ENCODE data around the gene GLUL.

Gene GLUL

DNA sequence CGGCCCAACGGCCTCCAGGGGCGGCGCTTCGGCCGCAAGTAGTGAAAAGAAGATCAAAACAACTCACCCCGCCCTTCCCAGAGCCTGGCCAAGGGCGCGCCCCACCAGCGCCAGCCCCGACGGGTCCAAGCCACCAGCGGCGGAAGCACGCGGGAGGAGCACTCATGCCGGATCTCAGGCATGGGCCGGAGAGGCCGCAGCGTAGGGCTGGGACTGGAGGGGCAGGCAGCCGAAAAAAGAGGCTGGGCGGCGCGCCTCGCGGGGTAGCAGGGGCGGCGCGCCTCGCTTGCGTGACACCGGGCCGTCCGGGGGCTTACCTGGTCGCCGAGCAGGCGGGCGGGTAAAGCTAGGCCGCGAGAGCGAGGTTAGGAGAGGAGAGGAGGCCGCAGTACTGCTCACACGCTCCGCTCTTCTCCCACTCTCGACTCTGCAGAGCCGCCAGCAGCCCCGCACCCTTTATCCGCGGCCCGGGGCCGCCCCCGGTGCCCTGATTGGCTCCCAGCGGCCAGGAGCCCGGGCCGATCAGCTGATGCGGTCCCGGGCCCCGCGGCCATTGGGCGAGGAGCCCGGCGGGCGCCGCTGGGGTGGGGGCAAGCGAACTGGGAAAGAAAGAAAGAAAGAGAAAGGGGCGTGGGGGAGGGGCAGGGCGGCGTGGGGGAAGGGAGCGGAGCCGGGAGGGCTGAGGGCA is at the start of gene GLUL:
TSS of gene GLUL (minus strand) at position 429 of the 688 bp plus-strand sequence. CDS start 3,053 bp downstream, outside the sequence.
- peak; percentile 98 for DNase-seq (ENCODE audit: low spot score)

DNA sequence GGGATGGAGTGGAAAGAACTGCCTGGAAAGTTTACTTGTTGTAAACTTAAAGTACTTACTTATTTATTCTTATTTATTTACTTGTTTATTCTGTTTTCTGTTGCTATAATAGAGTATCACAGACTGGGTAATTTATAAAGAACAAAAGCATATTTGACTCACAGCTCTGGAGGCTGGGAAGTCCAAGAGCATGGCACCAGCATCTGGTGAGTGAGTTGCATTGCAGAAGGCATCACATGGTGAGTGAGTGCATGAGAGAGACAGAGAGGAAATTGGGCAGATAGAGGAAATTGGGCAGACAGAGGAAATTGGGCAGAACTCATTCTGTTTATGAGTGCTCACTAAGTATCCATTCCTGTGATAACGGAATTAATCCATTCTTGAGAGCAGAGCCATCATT is 46.7 kb upstream of the GLUL start:
- no peak for DNase-seq (ENCODE audit: low spot score)

DNA sequence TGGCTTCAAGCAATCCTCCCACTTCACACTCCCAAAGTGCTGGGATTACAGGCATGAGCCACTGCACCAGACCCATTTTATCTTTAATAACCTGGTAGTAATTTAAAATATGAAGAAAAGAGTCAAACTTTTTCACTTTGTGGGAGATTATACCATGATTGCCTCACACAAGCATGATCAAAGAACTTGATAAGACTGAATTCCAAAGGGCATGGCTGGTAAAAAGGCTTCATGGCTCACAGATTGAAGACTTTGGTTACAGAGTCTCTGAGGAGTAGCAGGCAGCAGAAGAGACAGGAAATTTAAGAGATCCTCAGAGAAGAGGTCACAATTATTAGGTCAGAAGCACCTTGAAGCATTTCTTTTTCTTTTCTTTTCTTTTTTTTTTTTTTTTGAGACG is 42.0 kb upstream of the GLUL start:
- no peak for DNase-seq (ENCODE audit: low spot score)

DNA sequence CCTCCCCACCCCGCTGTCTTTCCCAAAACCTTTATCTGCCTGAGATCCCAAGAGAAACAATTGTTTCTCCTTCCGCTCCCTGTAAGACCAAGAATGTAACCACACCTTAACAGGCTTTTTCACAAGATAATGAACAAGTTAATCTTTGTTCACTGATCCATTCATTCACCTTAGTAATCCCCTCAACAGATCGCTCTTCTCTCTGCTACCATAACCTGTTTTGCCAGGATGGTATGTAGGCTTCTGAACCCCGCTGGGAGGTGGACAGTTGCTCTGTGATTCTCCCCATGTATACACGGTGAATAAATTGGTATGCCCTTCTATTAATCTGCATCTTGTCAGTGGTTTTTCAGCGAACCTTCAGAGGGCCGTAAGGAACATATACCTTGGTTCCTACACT is 39.7 kb upstream of the GLUL start:
- DNase-seq (ENCODE audit: low spot score) = no peak

DNA sequence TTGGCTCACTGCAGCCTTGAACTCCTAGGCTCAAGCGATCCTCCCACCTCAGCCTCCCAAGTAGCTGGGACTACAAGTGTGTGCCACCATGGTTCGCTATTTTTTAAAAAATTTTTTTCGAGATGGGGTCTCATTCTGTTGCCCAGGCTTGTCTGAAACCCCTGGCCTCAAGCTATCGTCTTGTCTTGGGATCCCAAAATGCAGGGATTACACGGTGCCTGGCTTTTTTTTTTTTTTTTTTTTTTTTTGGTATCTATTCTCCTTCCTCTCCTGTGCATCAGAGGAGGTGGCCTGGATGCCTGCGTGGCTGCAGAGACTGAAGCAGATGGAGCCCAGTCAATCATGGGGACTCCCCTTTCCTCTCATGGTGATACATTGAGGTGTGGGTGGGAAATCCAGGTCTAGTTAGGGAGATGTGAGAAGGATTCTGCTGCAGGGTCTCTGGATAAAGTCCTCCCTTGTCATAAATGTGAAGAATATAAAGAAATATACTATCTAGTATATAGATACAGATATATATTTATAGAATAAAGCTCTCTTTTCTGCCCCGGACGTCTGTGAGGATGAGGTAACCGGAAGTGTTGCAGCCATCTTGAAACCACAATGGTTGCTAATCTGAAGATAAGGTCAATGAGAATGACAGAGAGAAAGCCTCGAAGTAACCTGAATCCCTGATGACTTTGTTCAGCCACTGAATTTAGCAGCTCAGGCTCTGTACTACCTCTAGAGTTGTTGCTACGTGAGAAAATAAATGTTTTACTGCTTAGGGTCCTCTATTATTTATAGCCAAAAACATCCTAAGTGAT is 38.9 kb upstream of the GLUL start:
- no peak for DNase-seq (ENCODE audit: low spot score)

DNA sequence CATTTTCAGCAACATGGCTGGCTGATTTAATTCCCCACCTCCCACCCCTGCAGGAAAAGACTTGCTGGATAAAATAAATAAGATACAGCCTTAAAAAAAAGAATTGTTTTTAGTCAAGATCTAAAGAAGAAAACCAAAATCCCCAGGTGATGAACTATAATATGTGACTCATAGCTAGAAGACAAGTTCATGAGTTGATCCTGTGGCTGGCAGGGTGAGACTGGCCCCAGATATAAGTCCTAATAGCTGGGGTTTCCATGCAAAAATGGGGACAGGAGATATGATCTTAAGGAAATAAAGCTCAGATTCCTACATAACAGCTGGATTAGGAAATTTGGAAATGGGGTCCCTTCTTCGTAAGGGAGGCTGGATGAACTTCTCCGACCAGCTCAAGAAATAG is 36.5 kb upstream of the GLUL start:
- DNase-seq (ENCODE audit: low spot score) = no peak

DNA sequence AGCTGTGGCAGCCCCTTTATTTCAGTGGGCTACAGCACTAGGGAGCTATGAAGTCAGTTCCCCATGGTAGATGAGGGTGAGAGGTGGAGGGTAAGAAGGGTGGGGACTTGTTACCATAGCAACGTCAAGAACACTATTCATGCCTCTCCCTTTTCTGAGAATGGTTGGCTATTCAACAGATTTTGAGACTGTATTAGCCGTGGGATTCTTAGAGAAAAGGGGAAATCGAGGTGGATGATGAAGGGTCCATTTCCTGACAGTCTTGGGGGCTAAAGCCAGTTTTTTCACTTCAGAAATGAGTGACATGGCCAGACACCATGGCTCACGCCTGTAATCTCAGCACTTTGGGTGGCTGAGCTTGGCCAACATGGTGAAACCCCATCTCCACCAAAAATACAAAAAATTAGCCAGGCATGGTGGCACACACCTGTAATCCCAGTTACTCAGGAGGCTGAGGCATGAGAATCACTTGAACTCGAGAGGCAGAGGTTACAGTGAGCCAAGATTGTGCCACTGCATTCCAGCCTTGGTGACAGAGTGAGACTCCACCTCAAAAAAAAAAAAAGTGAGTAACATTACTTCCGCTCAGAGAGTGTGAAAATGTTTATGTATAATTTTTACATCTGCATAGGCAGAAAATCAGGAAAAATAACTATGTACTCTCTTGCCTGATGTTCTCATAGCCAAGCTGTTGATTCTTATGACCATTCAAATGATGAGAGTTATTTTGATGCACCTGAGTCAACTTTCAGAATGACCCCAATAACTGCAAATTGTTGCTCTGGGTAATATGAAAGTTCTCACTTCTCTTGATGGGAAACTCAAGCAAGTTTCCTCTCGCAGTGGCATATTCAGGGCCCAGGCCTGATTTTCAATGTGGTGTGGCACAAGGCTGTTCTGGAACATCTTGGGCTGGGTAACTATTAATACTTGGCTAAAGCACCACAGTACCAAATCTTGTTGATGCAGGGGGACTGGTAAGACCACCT is 35.1 kb upstream of the GLUL start:
- no peak for DNase-seq (ENCODE audit: low spot score)

DNA sequence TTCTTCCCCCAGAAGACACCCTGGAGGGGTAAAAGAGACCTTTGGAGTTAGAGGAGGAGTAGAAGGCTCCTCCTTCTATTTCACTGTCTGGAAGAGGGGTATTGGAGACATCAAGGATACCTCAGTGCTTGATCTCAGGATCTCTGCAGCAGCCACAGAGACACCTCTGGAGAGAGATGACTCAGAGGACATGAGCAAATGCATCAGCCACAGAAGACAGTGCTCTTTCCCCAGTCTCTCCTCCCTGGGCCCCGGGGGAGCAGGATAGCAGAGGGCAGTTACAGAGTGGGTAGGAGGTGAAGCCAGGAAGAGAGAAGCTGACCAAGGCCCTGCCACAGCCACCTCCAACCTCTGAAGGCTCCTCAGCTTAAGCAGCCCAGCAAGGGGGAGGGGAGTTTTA is 24.2 kb upstream of the GLUL start:
- DNase-seq (ENCODE audit: low spot score) = no peak

DNA sequence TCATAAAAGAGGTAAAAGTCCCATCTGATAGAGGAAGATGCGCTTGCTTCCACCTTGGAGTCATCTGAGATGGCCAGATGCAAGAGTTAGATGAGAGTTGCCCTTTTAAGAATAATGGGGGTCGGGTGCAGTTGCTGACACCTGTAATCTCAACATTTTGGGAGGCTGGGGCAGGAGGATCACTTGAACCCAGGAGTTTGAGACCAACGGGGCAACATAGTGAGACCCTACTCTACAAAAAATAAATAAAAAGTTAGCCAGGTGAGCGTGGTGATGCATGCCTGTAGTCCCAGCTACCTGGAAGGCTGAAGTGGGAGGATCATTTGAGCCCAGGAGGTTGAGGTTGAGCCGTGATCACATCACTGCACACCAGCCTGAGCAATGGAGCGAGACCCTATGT is 22.4 kb upstream of the GLUL start:
- no peak for DNase-seq (ENCODE audit: low spot score)

DNA sequence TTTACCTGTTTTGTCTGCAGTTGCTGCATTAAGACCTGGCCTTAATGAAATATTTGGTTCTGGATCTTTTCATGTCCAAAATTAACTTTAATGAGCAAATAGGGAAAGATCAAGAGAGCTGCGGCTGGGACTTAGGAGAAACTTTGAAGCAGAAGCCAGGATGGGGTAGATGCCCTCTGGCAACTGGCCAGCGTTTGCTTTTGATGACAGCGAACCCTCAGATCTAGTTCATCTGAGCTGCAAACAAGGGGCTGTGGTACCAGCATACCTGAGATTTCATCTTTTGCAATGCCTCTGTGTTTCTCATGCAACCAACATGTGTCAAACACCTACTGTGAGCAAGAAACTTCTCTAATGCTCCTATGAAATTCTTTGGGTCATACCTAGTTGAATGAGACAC is 21.9 kb upstream of the GLUL start:
- DNase-seq (ENCODE audit: low spot score) = no peak

DNA sequence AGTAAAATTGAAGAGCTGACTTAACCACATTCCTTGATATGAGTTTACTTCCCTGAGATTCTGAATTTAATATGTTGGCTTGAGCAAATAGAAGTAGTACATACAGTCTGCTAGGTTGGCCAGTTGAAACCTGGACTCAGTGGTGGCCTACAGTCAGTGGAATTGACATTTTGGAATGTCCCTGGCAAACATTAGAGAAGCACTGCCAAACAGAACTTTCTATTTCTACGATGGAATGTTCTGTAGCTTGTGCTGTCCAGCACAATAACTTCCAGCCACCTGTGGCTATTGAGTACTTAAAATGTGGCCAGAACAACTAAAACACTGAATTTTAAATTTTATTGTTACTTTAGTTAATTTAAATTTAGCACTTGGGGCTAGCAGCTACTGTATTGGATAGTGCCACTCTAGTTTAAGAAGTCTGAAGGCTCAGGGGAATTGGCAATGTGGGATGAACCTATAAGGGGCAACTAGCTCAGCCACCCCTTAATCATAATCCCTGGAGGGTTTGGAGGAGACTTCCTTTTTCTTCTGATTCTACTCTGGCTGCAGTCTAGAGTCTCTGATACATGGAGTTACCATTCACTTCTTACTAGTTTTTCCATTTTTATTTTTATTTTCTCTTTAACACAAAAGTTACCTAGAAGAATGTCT is 19.2 kb upstream of the GLUL start:
- no peak for DNase-seq (ENCODE audit: low spot score)

DNA sequence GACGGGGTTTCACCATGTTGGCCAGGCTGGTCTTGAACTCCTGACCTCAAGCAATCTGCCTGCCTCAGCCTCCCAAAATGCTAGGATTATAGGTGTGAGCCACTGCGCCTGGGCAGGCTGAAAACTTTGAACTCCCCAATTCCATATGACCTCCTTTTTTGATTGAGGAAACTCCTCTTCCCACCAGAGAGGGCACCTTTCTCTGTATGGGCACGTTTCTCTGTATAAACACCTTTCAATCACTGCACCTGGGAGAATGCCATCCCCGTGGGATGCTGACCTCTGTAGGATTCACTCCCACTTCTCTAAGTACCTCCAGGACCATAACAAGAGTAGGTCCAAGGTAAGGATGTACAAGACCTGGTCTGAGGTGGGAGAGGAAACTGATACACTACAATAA is 18.5 kb upstream of the GLUL start:
- no peak for DNase-seq (ENCODE audit: low spot score)

DNA sequence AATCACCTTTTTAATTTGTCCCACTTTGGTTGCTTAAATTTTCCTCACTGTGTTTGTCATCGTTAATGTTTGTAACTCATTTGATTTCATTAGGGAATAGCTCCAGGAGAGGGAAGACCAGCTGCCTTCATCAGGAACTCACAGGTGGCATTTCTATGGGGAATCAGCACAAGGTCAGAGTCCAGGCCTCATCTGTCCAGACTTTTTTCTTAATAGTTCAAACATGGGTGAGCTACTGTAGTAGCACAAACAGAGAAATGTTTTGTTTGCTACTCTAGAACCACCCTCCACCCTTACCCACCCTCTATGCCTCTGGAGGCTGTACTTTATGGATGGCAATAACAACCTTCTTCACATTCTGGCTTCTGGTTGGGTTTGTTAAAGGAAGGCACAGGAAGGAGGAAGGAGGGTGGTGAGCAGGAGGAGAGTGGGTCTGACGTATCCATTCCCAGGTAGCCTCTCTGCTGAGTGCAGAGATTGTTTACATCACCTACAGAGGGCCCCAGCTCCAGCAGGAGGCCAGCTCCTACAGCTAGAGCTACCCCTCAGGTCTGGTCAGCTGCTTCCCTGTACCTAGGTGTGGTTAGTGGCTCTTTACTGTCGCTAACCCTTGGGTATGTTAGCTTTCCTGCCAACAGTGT is 17.0 kb upstream of the GLUL start:
- DNase-seq (ENCODE audit: low spot score) = no peak

DNA sequence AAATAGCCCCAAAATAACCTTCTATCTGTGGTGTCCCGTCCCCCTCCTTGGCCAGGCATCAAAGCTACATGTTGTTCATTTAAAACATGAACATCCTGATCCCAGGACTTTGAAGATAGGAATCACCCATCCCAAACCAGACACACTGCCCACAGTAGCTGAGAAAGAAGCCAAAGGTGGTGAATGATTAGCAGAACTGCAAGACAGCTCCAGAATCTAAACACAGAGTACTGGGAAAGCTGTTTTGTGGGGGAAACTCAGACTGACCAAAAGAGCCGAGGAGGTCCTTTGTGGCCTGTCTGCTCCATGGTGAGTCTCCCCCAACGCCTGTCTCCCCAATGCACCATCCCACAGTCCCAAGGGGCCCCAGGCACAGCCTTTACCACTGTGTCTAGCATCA is 16.1 kb upstream of the GLUL start:
- no peak for DNase-seq (ENCODE audit: low spot score)

DNA sequence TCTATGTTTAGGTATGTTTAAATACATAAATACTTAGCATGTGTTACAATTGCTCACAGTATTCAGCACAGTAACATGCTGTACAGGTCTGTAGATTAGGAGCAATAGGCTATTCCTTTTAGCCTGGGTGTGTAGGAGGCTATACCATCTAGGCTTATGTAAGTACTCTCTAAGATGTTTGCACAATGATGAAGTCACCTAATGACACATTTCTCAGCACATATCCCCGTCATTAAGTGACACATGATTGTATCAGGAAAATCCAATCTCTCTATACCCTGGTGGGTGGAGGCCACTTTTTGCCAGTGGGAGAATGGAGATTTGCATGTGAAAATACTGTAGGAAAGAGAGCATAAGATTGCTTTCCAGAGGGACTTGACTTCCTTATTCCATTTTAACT is 14.4 kb upstream of the GLUL start:
- DNase-seq (ENCODE audit: low spot score) = no peak

DNA sequence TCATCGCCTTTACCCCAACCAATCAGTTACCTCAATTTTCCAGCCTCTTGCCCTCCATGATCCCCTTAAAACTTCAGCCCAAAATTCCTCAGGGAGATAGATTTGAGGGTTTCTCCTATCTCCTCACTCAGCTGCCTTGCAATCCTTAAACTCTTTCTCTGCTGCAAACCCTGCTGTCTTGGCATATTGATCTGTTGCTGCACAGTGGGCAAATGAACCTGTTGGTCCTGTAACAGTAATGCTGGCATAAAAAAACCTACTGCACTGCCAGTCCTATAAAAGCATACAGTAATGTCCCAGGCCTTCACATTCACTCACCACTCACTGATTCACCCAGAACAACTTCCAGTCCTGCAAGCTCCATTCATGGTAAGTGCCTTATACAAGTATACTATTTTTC is 14.0 kb upstream of the GLUL start:
- no peak for DNase-seq (ENCODE audit: low spot score)

DNA sequence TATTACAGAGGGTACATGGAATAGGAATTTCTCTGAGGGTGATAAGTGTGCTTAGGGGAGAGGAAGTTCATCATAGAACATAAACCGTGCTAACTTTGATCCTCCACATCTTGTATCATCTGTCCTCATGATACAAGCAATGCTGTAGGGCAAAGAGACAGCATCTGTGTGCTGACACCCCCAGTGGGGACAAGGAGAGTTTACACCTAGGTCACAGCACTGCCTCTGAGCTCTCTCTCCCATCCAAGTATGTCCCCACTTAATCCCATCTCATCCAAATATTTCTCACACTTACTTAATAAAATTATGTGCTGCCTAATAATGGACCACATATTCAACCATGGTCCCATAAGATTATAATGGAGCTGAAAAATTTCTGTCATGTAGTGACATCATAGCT is 13.2 kb upstream of the GLUL start:
- DNase-seq (ENCODE audit: low spot score) = no peak

DNA sequence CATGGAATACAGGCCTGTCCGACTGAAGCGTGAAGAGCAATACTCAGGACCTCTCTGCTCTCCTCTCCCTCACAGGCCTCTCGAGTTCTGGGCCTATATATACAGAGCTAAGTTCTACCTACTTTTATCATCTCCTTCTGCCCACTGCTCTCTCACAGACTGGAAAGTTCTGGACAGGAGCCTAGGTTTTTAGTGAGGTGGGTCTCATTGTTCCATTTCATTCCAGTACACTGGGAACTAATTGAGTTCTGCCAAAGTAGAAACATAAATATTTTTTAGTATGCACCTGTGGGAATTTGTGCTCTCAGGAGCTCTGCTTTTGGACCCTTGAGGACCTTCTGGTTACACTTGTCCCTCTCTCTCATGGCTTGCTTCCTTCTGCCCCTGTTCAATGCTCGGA is 9.0 kb upstream of the GLUL start, which contains the start of gene TEDDM1:
TSS of gene TEDDM1 (minus strand) at position 101 of the 400 bp plus-strand sequence. CDS start 182 bp downstream, outside the sequence.
- DNase-seq (ENCODE audit: low spot score) = no peak

DNA sequence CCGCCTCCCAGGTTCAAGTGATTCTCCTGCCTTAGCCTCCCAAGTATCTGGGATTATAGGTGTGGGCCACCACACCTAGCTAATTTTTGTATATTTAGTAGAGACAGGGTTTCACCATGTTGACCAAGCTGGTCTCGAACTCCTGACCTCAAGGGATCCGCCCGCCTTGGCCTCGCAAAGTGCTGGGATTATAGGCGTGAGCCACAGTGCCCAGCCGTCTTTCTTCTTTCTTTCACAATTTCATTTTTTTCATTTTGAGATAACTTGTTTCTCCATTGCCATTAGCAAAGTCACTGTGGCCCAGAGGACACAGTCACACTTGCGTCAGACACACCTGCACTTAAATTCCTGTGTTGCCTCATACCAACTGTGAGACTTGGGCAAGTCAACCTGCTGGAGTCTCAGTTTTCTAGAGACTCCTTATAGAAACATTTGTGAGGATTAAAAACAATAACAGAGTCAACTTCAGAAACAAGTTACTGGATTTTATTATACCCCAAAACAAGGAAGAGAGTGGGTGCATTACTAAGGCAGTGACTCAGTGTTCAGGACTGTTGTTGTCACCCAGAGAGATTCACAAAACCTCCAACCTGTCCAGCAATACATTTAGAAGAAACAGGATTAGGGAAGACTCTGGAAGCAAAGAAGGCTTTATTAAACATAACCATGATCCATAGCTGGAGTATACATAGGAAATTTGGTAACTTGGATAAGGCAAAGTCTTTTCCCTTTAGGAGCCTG is 6.2 kb upstream of the GLUL start:
- DNase-seq (ENCODE audit: low spot score) = peak; percentile 13

DNA sequence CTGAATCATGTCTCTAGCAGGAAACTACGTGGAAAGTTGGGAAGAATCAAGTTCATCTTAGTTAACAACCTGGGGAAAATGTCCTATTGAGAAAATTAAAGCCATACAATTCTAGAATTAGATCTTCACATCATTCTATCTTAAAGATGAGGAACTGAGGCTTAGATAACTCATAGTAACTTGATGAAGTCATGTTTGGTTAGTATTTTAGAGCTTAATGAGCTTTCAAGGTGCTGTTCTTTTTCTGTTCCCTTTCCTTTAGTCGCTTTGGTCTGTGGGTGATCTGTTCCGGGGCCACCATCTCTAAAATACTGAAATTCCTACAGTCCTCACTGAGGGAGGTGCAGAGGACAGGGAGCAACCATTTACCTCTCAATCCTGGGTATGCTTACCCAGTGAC is 4.3 kb upstream of the GLUL start:
- no peak for DNase-seq (ENCODE audit: low spot score)

Measured in AG08396 (cell line).